ENCODE results near the gene ZNF474.

The ZNF474 gene

GRCh38 chr5:122140900-122141299 lies 11.6 kb downstream of the ZNF474 start:
- no peak overlapping the region for H3K4me3 ChIP-seq (ENCODE audit: control insufficient read depth, low read depth, low read length)
- no peak for TF ChIP-seq CTCF (conservative IDR thresholded peaks at IDR 0.05; ENCODE audit: control insufficient read depth, insufficient read depth, low read depth, low read length)
- DNase-seq (ENCODE audit: low read depth): no peak

- no peak for TF ChIP-seq CTCF (conservative IDR thresholded peaks at IDR 0.05; ENCODE audit: control insufficient read depth, insufficient read depth, low read depth, low read length)
- DNase-seq (ENCODE audit: low read depth): no peak
- no peak overlapping the region for H3K4me3 ChIP-seq (ENCODE audit: control insufficient read depth, low read depth, low read length)
Observed at GRCh38 chr5:122141751-122142150, 12.4 kb downstream of the ZNF474 start.

GRCh38 chr5:122142480-122143164 lies 13.3 kb downstream of the ZNF474 start:
- H3K4me3 ChIP-seq (ENCODE audit: control insufficient read depth, low read depth, low read length): no peak overlapping the region
- no peak for TF ChIP-seq CTCF (conservative IDR thresholded peaks at IDR 0.05; ENCODE audit: control insufficient read depth, insufficient read depth, low read depth, low read length)
- peak; percentile 85 for DNase-seq (ENCODE audit: low read depth)

- TF ChIP-seq CTCF (conservative IDR thresholded peaks at IDR 0.05; ENCODE audit: control insufficient read depth, insufficient read depth, low read depth, low read length): no peak
- no peak for DNase-seq (ENCODE audit: low read depth)
- no peak overlapping the region for H3K4me3 ChIP-seq (ENCODE audit: control insufficient read depth, low read depth, low read length)
Observed at GRCh38 chr5:122144236-122144635, 14.9 kb downstream of the ZNF474 start.

GRCh38 chr5:122145906-122146305 lies 16.6 kb downstream of the ZNF474 start:
- DNase-seq (ENCODE audit: low read depth): no peak
- TF ChIP-seq CTCF (conservative IDR thresholded peaks at IDR 0.05; ENCODE audit: control insufficient read depth, insufficient read depth, low read depth, low read length): no peak

GRCh38 chr5:122149321-122150090 lies 20.2 kb downstream of the ZNF474 start:
- H3K4me3 ChIP-seq (ENCODE audit: control insufficient read depth, low read depth, low read length): no peak overlapping the region
- DNase-seq (ENCODE audit: low read depth): no peak
- no peak for TF ChIP-seq CTCF (conservative IDR thresholded peaks at IDR 0.05; ENCODE audit: control insufficient read depth, insufficient read depth, low read depth, low read length)

More at GRCh38 chr5:122145906-122146305, 16.6 kb downstream of the ZNF474 start:
- no peak overlapping the region for H3K4me3 ChIP-seq (ENCODE audit: control insufficient read depth, low read depth, low read length)

Data from fibroblast of mammary gland (primary cell).